Right kidney (tissue), 1 donor: ENCODE data around the gene HMGB2.

Source experiments
- DNase-seq: peaks from one replicate; pipeline ENCODE4 v3.0.0-alpha.2; 2016

The HMGB2 gene

GRCh38 chr4:173293663-173294062, 40.5 kb downstream of the HMGB2 start:
- no peak for DNase-seq

DNA sequence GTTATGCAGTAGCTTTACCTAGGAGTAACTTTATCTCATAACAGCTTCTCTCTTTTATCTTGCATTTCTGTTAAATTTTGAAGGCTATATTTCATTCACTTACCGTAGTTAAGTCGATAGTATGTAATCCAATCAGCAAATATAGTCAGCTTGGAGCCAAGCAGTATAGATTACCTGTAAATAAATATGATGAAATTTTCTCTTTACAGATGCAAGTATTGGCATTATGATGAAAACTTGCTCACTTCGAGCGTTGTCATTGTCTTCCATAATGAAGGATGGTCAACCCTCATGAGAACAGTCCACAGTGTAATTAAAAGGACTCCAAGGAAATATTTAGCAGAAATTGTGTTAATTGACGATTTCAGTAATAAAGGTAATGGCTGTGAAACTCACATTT, 42.3 kb downstream of the HMGB2 start:
- DNase-seq: no peak

DNA sequence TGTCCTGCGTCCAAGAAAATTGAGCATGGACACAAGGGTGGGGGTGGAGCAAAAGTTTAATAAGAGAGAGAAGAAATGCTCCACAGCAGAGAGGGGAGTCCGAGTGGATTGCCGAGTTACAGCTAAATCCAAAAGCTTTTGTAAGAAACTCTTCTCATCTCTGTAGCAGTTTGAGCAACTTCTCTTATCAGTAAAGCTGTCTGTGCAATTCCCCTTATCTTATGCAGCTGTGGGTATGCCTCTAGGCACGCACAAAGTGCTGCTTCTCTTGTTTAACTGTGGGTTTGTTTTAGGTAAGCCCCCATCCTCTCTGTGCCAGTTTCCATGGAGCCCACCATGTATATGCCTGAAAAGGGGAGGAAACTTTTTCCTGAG, 44.8 kb downstream of the HMGB2 start:
- DNase-seq: no peak

DNA sequence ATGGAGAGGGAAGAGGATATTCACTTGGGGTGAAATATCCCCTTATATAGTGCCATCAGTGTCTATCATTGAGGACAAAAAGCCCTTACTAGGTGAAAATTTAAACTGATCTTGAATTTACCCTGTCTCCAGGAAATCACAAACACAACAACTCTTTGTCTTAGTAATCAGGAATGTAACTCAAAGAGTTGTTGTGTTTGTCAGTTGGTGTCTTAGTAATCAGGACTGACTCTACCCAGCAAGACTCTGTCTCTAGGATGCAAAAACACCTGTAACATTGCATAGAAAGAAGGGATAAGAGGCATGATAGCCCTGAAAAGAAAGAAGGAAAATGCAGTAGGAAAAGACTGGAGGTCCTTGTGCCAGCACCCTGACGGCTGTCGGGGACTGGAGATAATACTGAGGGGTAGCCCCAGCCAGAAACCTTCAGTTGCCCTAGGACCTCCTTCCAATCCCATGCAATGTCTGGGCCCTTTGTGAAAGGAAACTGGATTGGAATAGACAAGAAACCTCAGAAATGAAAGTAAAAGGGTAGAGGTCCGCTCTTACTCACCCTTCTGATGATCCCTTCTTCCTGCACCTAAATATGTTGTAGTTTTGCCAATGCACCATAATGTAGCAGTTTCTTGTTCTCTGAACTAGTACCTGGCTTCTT, 45.3 kb downstream of the HMGB2 start:
- no peak for DNase-seq

DNA sequence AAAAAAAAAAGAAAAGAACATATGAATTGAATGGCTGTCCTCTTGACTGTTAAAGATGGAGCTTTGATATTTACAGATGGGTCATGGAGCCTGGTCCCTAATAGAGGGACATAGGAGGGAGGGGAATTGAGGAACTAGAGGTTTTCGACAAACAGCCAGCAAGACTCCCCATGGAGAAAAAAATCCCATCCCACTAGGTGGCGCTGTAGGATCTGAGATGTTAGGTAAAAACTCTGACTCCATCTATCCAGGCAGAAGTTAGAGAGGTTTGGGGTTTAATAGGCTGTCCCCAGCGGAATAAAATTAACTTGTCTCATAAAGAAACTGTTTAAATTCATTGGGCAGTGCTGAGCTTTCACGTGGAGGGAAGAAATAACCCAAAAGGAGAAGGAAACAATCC, 45.9 kb downstream of the HMGB2 start:
- no peak for DNase-seq

GRCh38 chr4:173287486-173287885, 46.7 kb downstream of the HMGB2 start:
- no peak for DNase-seq

- no peak for DNase-seq
These were observed 49.7 kb downstream of the HMGB2 start for GRCh38 chr4:173284463-173284862.

GRCh38 chr4:173282626-173283025, 51.5 kb downstream of the HMGB2 start:
- DNase-seq: no peak

- no peak for DNase-seq
These were observed 51.9 kb downstream of the HMGB2 start for GRCh38 chr4:173282256-173282562.

DNA sequence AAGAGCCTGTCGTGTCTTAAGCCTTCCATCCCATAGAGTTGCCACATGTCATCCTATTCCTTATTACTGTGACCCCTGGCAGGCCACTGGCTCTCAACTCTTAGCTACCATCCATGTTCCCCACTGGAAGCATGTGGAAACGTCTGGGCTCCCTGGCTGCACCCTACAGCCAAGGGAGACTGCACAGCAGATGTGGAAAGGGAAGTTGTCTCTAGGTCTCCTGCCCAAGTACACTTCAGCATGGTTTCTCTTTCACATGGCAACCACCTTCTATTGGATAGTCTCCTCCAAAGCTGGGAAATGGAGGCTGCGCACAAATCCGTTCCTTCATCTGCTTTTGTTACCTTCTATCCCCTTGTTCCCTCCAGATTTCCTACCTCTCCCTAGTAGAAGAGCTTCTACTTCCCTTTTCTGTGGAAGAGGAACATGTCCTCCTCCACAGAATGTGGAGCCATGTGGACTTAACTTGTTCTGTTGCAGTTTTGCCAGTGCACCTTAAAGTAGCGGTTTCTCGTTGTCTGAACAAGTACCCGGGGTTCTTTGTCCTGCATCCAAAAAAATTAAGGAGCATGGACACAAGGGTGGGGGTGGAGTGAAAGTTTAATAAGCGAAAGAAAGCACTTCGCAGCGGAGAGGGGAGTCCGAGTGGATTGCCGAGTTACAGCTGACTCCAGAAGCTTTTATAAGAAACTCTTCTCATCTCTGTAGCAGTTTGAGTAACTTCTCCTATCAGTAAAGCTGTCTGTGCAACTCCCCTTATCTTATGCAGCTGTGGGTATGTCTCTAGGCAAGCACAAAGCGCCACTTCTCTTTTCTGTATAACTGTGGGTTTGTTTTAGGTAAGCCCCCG, 52.5 kb downstream of the HMGB2 start:
- no peak for DNase-seq
